NOMO-1 (cell line): ENCODE results near the gene IQGAP2.

Source experiments
- DNase-seq, 2 experiments: peaks; one replicate each; lab custom pipeline; 2025; ENCODE audit not compliant: unreplicated experiment in 2 of 2; lab: John Stamatoyannopoulos, UW

IQGAP2 gene

GRCh38 chr5:76472335-76473008, 69.4 kb downstream of the IQGAP2 start:
- DNase-seq, result no peak

- no peak for DNase-seq
Observed at GRCh38 chr5:76473009-76473336, 69.9 kb downstream of the IQGAP2 start.

GRCh38 chr5:76473661-76474060, 70.6 kb downstream of the IQGAP2 start:
- no peak for DNase-seq

- DNase-seq, result no peak
Observed at GRCh38 chr5:76474377-76474776, 71.3 kb downstream of the IQGAP2 start.

- no peak for DNase-seq
Observed at GRCh38 chr5:76475385-76475784, 72.3 kb downstream of the IQGAP2 start.

GRCh38 chr5:76475936-76476335, 72.9 kb downstream of the IQGAP2 start:
- no peak for DNase-seq

DNA sequence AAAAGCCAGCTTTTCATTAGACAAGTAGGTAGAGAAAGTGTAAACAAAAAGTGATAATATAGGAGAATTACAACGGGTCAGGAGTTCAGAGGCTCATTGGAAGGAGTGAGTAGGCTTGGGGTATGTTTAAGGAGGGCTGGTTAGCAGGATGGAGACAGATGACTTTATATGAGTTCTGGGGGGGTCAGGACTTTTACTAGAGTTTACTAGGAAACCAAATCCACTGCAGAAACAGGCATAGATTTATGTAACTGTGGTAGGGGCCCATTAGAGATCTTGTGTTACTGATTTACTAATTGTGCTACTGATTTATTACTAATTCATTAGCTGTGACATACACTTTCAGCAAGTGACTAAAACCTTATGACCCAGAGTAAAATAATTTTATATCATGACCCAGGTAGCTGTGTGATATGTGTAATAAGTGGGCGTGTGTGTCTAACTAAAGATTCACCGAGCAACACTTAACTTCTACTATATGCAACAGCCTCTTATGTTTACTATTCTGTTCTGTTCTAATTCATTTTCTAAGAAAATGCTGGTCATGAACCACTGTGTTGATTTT, 73.5 kb downstream of the IQGAP2 start:
- DNase-seq, result no peak

DNA sequence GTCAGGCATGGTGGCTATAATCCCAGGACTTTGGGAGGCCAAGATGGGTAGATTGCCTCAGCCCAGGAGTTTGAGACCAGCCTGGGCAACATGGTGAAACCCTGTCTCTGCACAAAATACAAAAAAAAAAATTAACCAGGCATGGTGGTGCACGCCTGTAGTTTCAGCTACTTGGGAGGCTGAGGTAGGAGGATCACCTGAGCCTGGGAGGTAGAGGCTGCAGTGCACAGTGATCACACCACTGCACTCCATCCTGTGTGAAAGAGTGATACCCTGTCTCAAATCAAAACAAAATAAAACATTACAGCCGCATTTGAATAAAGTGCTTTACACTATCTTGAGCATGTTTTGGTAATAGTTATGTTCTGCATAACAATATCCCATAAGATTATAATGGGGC, 74.0 kb downstream of the IQGAP2 start:
- no peak for DNase-seq

DNA sequence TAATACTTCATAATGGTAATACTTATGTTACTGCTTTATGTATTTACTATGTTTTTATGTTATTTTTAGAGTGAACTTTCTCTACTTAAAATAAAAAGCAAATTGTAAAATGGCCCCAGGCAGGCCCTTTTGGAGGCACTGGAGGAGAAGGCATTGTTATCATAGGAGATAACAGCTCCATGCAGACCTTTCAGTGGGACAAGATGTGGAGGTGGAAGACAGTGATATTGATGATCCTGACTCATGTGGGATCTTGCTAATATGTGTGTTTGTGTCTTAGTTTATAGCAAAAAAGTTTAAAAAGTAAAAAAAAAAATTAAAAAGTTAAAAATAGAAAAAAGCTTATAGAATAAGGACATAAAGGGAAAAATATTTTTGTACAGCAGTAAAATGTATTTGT, 74.5 kb downstream of the IQGAP2 start:
- no peak for DNase-seq

DNA sequence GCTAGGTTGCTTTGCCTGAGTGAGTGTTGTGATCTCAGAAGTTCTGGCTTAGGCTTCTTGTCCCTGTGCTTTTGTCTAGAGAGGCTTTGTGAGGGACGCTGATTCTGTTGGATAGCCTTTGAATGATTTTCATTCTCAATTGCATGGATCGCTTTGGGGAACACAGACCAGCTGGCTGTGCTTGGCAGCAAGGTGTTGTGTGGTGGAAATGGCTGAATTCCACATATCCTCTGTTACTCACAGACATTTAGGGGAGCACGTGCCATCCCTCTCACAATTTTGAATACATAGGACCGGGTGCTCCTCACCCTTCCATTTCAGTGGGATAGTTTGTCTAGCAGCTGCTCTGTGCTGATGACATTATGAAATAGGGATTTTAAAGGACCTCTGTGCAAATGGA, 76.2 kb downstream of the IQGAP2 start:
- no peak for DNase-seq

GRCh38 chr5:76479973-76480667, 77.0 kb downstream of the IQGAP2 start:
- no peak for DNase-seq

DNA sequence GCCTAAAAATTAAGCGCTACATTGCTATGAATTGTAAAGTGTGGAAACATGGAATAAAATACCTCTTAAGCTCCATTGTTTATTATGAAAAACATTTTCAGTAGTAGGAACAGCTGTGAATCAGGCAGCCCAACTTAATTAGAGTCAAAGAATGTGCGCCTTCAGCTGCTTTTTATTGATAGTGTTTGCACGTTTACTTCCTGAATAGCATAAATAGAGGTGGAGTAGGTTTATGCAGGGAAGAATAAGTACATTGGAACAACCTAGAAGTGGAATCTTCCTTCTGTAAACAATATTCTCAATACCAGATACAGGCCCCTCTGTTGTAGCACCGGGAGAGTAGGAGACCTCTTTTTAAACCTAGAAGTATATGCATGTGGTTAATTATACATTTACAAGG, 79.9 kb downstream of the IQGAP2 start:
- no peak for DNase-seq

DNA sequence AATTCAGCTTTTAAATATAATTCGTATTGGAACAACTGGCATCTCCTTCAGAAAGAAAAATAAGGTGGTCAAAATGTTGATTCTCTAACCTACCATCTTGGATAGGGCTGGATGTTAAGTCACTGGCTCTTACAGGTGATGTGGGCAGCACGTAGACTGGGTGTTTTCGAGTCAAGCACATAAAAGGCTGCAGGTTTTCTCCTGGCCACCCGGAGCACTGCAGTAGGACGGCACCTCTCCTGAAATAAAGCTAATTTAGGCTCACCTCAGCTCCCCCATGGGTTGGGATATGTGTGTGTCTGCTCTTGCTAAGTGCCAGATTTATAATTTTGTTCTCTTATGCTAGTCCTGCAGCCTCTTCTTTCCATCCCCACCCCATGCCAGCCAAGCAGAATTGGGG, 80.3 kb downstream of the IQGAP2 start:
- no peak for DNase-seq

- no peak for DNase-seq
Observed at GRCh38 chr5:76483881-76484280, 80.8 kb downstream of the IQGAP2 start.

GRCh38 chr5:76485511-76485910, 82.4 kb downstream of the IQGAP2 start:
- DNase-seq, result no peak

GRCh38 chr5:76487386-76487785, 84.3 kb downstream of the IQGAP2 start:
- DNase-seq, result no peak

- no peak for DNase-seq
Observed at GRCh38 chr5:76487821-76488220, 84.7 kb downstream of the IQGAP2 start.

GRCh38 chr5:76488969-76489368, 85.9 kb downstream of the IQGAP2 start:
- DNase-seq, result no peak

DNA sequence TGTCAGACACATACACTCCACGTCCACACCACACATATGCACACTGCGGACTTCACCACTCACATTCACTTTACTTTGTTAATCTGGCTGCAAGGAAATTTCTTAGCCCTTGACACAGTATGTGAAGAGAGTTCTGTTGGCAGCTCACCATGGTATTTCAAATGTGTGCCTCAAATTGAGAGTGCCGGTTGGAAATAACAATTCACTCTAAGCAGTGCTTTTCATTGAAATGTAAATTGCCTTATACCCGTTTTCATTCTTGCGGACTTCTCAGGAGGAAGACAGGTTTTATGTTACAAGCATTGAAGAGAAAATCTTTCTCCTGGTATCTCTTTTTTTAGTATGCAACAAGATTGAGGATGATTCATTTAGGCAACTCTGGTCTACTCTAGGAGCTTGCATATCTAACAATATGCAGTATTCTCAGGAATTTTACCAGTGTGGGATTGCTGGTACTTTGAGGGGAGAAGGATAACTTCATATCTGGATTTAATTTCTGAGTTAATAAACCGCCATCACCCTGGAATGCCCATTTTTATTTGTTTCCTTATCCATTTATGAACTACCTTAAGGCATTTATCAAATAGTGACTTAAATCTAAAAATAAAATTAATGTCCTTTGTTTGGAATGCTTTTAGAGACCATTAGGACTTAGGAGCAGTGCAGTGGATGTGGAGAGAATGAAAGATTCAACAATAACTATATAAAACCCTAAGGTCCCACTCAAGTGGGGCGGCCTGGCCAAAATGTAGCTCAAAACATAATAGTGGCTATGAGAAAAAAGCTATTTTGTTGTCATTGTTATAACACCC, 87.0 kb downstream of the IQGAP2 start:
- no peak for DNase-seq

GRCh38 chr5:76490960-76491359, 87.9 kb downstream of the IQGAP2 start:
- no peak for DNase-seq

DNA sequence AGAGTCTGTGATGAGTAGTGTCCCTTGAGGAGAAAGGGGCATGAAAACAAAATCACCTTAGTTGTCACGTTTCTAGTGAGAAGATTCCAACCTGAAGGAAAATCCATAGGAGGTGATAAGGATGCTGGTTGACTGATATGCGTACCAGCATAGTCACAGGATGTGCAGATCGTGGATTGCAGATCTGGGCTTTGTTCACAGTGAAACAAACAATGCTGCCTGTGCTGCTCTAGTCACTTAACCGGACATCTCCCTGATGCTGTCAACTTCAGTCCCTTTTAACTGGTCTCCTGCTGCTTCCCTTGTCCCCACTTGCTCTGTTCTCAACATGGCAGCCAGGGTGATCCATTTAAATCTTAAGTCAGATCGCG, 89.7 kb downstream of the IQGAP2 start:
- DNase-seq, result no peak
